Activated CD4-positive, alpha-beta memory T cell treated with anti-CD3 and anti-CD28 coated beads for 36 hours (primary cell): ENCODE data around the gene CKAP2L. TPM values are rescaled to one million over a fixed set of nuclear protein-coding genes. Genes with fewer than 3 reads are reported as not detected.
"Not testable (repeated sequence)": the region's sequence is repeated elsewhere in the genome, so short reads cannot be mapped to it uniquely, and the experiment has no call there.

Experiments used
- CTCF ChIA-PET: fragments of 350-600 bp; sonication (Branson Sonifier 250); formaldehyde crosslinking; loops from one replicate; lab custom pipeline; 2021; ENCODE audit warnings: antibody characterized with exemption, inconsistent platforms; lab: Charles Lee
- POLR2A ChIA-PET: fragments of 350-600 bp; sonication (Branson Sonifier 250); formaldehyde crosslinking; loops from one replicate; lab custom pipeline; 2021; ENCODE audit warnings: antibody characterized with exemption; lab: Charles Lee
- DNase-seq: peaks from one replicate; pipeline ENCODE4 v3.0.0-alpha.2; 2020
- H3K27ac Mint-ChIP-seq: one replicate; pipeline ENCODE4 v1.8.0; 2021; ENCODE audit warnings: mixed read lengths
- H3K27me3 Mint-ChIP-seq: one replicate; pipeline ENCODE4 v1.8.0; 2021; ENCODE audit warnings: mixed read lengths
- H3K36me3 Mint-ChIP-seq: one replicate; pipeline ENCODE4 v1.8.0; 2021; ENCODE audit warnings: mixed read lengths
- H3K4me1 Mint-ChIP-seq: one replicate; pipeline ENCODE4 v1.8.0; 2021; ENCODE audit warnings: low read depth, mixed read lengths
- H3K4me3 Mint-ChIP-seq: one replicate; pipeline ENCODE4 v1.8.0; 2021; ENCODE audit warnings: mild to moderate bottlenecking, mixed read lengths
- H3K9me3 Mint-ChIP-seq: one replicate; pipeline ENCODE4 v1.8.0; 2021; ENCODE audit warnings: mixed read lengths
- intact Hi-C: fragments of 100-400 bp; cut with micrococcal nuclease; formaldehyde crosslinking; loops from one replicate; pipeline ENCODE4 v1.15.1; 2023
- total RNA-seq, 2 experiments: library from RNA; stranded (reverse); gene quantifications; one replicate each; pipeline ENCODE4 v1.2.3, GENCODE V29; 2021

CKAP2L gene
- total RNA-seq, 2 experiments from 2014 or later = 42.1 to 46.1 TPM

DNA sequence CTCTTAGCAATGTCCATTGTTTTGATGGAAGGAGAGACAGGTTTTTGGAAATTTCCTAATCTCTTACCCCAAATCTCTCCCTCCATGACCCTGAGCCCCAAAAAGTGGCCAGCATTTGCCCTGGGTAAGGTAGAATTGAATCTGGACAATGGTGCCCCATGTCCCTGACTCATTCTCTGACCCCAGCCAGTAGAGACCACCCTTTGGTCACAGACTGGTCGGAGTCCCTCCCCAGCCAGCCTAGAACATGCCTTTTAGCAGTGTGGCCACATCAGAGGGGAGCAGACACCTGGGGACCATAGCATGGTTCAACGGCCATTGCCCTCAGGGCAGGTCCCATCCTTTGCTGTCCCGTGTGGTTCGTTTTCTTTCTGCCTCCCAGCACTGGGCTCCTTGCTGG lies 50.1 kb downstream of the CKAP2L start:
- no peaks in the 10 kb centered on the region for H3K36me3 Mint-ChIP-seq
- H3K27me3 Mint-ChIP-seq = peaks cover 3% of the 10 kb centered on the region
- no peak overlapping the region for H3K27ac Mint-ChIP-seq
- intact Hi-C loops = no loop called here
- no peak overlapping the region for H3K4me3 Mint-ChIP-seq
- peaks cover 13% of the 10 kb centered on the region for H3K4me1 Mint-ChIP-seq
- DNase-seq = no peak
- H3K9me3 Mint-ChIP-seq = no peaks in the 10 kb centered on the region
- POLR2A ChIA-PET = no interaction called here
- CTCF ChIA-PET = interaction anchor here (3.4 kb wide), 1 partner anchor 13 kb away, joined by 14 read pairs; no protein-coding TSS in a partner anchor

DNA sequence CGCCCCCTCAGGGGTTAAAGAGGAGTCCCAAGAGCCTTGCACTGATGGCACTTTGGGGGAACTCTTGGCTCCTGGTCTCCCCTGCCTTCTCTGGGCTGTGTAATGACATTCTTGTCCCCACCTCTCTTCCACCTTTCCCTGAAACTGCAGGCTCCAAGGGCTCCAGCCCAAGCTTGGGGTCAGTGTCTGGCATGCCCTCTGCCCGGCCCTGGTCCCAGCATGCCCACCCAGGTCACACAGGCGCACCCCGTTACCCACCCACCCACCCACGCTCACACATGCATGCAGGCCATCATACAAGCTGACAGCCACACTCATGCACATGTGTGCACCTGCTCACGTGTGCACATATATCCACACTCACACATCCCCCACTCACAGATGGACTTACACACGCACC lies 50.5 kb downstream of the CKAP2L start:
- Mint-ChIP-seq H3K4me3 (no peak overlapping the region), H3K9me3 (no peaks in the 10 kb centered on the region), H3K4me1 (peaks cover 17% of the 10 kb centered on the region), H3K27ac (no peak overlapping the region), H3K27me3 (peaks cover 3% of the 10 kb centered on the region), H3K36me3 (no peaks in the 10 kb centered on the region)
- no peak for DNase-seq
- CTCF ChIA-PET = interaction anchor here (1.0 to 3.4 kb wide), 2 partner anchors 13 to 21 kb away, joined by 6 to 14 read pairs; no protein-coding TSS in a partner anchor
- POLR2A ChIA-PET = interaction anchor here (1.0 to 2.0 kb wide), 2 partner anchors 21 to 23 kb away, joined by 3 to 7 read pairs; no protein-coding TSS in a partner anchor
- intact Hi-C loops = no loop called here

DNA sequence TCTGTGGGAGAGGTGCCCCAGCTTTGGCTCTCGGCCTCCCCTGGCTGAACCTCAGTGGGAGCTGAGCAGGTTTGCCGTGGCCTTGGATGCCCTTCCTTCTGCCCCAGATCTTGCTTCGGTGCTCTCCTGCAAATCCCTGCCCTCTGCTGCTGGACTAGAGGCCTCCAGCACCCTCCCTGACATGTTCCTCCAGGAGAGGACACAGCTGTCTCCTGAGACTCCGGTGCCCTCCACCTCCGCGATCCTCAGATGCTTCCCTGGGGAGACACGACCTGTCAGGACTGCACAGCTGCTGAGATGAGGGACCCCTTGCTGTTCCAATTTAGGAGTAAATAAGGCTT lies 50.9 kb downstream of the CKAP2L start:
- intact Hi-C loops = no loop called here
- CTCF ChIA-PET = interaction anchor here (1.0 to 3.4 kb wide), 2 partner anchors 13 to 21 kb away, joined by 6 to 14 read pairs; no protein-coding TSS in a partner anchor
- H3K27ac Mint-ChIP-seq = peak overlapping the region; percentile 61
- peaks cover 3% of the 10 kb centered on the region for H3K27me3 Mint-ChIP-seq
- no peak overlapping the region for H3K4me3 Mint-ChIP-seq
- H3K36me3 Mint-ChIP-seq = no peaks in the 10 kb centered on the region
- H3K4me1 Mint-ChIP-seq = peaks cover 20% of the 10 kb centered on the region
- no peak for DNase-seq
- H3K9me3 Mint-ChIP-seq = no peaks in the 10 kb centered on the region
- POLR2A ChIA-PET = interaction anchor here (1.0 to 2.0 kb wide), 2 partner anchors 21 to 23 kb away, joined by 3 to 7 read pairs; no protein-coding TSS in a partner anchor

DNA sequence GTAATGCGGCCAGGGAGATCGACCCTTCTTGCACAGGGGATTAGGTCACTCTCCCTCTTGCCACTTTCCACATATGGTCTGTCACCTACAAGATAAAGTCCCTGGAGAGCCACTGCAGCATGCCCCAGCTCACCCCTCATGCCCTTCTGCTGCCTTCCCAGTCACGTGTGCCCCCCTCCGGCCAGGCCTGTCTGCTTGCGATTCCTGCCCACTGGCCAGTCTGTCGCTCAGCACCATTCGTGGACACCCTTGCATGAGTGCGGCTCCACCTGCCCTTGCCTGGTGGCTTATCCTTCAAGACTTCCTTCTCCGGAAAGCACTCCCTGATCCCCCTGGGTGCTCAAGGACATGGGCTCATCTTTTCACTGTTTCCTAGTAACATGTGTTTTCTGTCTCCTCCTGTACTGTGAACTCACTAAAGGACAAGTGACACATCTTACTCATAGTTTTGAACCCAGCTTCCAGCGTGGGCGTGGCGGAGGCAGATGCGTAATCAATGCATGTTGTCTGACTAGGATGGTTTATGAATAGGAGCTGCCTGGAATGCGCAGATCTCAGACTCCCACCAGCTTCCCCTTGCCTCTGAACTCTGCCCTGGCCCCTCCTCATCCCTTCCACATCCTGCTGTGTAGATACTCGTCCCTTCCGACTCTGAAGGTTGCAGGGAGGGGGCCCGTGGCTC lies 51.4 kb downstream of the CKAP2L start:
- Mint-ChIP-seq H3K27ac (peak overlapping the region; percentile 61), H3K27me3 (peaks cover 3% of the 10 kb centered on the region), H3K4me3 (no peak overlapping the region), H3K4me1 (peaks cover 25% of the 10 kb centered on the region), H3K36me3 (no peaks in the 10 kb centered on the region), H3K9me3 (no peaks in the 10 kb centered on the region)
- ChIA-PET CTCF (interaction anchor here (1.0 to 3.4 kb wide), 3 partner anchors 14 to 85 kb away, joined by 4 to 14 read pairs (median 6); no protein-coding TSS in a partner anchor), POLR2A (interaction anchor here (1.0 to 2.0 kb wide), 2 partner anchors 20 to 22 kb away, joined by 3 to 7 read pairs; no protein-coding TSS in a partner anchor)
- peak; percentile 78 for DNase-seq
- intact Hi-C loops = no loop called here

DNA sequence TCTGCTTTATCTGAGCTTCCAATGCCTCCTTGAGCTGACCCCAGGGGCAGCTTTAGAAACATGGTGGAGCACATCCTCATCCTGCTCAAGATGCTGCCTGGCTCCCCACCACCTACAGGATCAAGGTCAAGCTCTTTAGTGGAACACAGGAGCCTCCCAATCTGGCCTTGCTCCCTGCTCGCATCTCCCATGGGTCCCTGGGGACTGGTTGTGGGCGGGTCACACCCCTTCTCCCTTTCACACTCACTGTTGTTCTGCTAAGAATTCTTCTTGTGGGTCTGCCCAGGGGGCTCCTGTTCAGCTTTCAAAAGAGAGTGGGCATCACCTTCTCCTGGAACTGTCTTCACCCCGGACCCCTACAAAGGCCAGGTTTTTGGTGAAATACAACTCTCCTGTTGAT lies 51.9 kb downstream of the CKAP2L start:
- H3K9me3 Mint-ChIP-seq = no peaks in the 10 kb centered on the region
- no peaks in the 10 kb centered on the region for H3K36me3 Mint-ChIP-seq
- no peak overlapping the region for H3K4me3 Mint-ChIP-seq
- peaks cover 3% of the 10 kb centered on the region for H3K27me3 Mint-ChIP-seq
- H3K27ac Mint-ChIP-seq = no peak overlapping the region
- intact Hi-C loops = no loop called here
- CTCF ChIA-PET = interaction anchor here (1.4 to 3.4 kb wide), 2 partner anchors 14 to 84 kb away, joined by 4 to 14 read pairs; no protein-coding TSS in a partner anchor
- POLR2A ChIA-PET = interaction anchor here (2.0 kb wide), 1 partner anchor 20 kb away, joined by 7 read pairs; no protein-coding TSS in a partner anchor
- H3K4me1 Mint-ChIP-seq = peaks cover 31% of the 10 kb centered on the region
- DNase-seq = no peak

DNA sequence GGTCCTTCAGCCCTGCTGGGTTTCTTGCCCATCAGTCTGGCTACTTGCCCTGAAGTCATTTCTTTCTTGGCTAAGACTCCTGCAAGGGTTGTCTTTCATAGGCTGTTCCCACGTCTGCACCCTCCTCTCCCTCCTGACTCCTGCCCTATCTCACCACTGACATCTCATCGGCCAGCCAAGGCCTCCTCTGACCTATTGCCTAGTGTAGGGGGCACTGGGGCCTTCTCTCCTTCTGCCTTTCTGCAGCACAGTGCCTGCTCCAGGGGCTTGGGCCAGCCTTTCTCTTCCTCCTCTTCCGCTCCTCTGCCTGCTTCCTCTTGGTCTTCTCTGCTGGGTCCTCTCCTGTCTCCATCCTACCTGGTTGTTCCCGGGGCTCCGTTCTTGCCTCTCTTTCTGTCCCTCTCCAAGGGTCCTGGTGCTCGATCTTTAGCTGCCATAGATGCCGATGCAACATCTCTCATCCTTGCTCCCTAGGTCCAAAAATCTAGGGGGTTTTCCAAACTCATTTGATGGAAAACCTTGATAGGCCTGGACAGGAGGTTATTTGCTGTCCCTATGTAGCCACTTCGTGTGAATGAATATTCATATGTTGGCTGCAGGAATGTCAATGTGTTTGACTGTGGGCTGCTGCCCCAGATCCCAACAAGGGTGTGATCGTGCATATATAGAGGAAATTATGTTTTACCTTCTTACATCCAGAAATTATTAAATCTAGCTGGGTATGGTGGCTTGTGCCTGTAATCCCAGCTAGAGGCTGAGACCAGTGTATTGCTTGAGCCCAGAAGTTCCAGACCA lies 53.3 kb downstream of the CKAP2L start:
- Mint-ChIP-seq H3K36me3 (no peaks in the 10 kb centered on the region), H3K27ac (no peak overlapping the region), H3K27me3 (peaks cover 4% of the 10 kb centered on the region), H3K4me3 (no peak overlapping the region), H3K4me1 (peaks cover 43% of the 10 kb centered on the region), H3K9me3 (no peaks in the 10 kb centered on the region)
- DNase-seq = no peak
- ChIA-PET CTCF (interaction anchor here (3.4 kb wide), 1 partner anchor 16 kb away, joined by 14 read pairs; no protein-coding TSS in a partner anchor), POLR2A (interaction anchor here (0.5 kb wide), 1 partner anchor 83 kb away, joined by 3 read pairs; no protein-coding TSS in a partner anchor)
- intact Hi-C loops = no loop called here

DNA sequence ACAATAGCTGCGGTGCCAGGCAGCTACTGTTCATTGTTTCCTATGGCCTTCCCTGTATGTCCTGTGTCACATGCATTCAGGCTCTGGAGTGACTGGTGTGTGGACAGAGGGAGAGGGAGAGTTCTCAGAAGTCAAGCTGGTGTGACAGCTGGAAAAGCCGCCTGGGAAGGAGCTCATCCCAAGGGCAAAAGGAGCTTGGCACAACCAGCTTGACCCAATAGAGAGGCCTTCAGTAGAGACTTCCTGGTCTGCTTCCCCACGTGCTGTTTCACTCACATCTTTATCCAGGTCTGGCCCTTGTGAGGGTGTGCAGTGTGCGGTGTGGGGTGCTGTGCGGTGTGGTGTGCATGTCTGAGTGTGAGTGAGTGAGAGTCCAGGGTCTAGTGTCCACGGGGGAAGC lies 54.7 kb downstream of the CKAP2L start:
- Mint-ChIP-seq H3K4me3 (no peak overlapping the region), H3K9me3 (no peaks in the 10 kb centered on the region), H3K27me3 (peaks cover 5% of the 10 kb centered on the region), H3K36me3 (no peaks in the 10 kb centered on the region), H3K27ac (no peak overlapping the region), H3K4me1 (peaks cover 49% of the 10 kb centered on the region)
- DNase-seq = no peak
- ChIA-PET POLR2A (interaction anchor here (0.6 kb wide), 3 partner anchors 124 to 826 kb away, joined by 3 to 5 read pairs (median 3); partner anchors contain the start of gene ANAPC1), CTCF (interaction anchor here (1.1 to 6.1 kb wide), 4 partner anchors 17 to 40 kb away, joined by 3 to 60 read pairs (median 4); no protein-coding TSS in a partner anchor)
- intact Hi-C loops = no loop called here

DNA sequence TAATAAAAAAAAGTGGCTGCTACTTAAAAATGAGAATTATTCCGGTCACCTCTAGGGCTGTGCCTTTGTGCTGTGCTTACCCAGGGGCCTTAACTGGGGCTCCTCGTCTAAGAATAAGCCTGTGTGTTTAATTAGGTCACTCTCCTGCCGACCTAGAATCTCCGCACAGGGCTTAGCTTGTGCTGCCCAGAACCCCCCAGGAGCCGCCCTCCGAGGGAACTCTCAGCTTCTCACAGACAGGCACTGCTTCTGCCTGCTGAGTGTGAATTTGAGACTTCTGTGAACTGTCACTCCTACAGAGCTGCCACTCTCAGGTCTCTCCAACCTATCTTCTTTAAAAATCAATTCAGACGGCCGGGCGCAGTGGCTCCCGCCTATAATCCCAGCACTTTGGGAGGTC lies 55.4 kb downstream of the CKAP2L start:
- POLR2A ChIA-PET = interaction anchor here (1.1 to 2.2 kb wide), 2 partner anchors 17 to 18 kb away, joined by 6 to 8 read pairs; no protein-coding TSS in a partner anchor
- CTCF ChIA-PET = interaction anchor here (1.1 to 6.1 kb wide), 6 partner anchors 17 to 109 kb away, joined by 3 to 60 read pairs (median 9); no protein-coding TSS in a partner anchor
- intact Hi-C loops = no loop called here
- Mint-ChIP-seq H3K36me3 (no peaks in the 10 kb centered on the region), H3K4me1 (peaks cover 49% of the 10 kb centered on the region), H3K4me3 (no peak overlapping the region), H3K27ac (no peak overlapping the region), H3K27me3 (peaks cover 6% of the 10 kb centered on the region), H3K9me3 (no peaks in the 10 kb centered on the region)
- DNase-seq = no peak

DNA sequence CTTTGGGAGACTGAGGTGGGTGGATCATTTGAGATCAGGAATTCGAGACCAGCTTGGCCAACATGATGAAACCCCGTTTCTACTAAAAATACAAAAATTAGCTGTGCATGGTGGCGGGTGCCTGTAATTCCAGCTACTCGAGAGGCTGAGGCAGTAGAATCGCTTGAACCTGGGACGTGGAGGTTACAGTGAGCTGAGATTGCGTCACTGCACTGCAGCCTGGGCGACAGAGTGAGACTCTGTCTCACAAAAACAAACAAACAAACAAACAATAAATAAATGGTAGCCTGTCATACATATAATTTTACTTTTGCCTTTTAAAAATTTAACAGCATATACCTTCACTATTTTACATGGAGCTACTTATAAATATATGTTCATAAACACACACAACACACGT lies 57.5 kb downstream of the CKAP2L start:
- peaks cover 44% of the 10 kb centered on the region for H3K4me1 Mint-ChIP-seq
- not testable (repeated sequence) for H3K27ac Mint-ChIP-seq, H3K4me3 Mint-ChIP-seq, DNase-seq, H3K36me3 Mint-ChIP-seq, H3K9me3 Mint-ChIP-seq, H3K27me3 Mint-ChIP-seq
- intact Hi-C loops = loop anchor here (1.0 kb wide), 2 partner anchors 14 to 76 kb away; no protein-coding TSS in a partner anchor
- ChIA-PET POLR2A (interaction anchor here (0.6 to 2.2 kb wide), 3 partner anchors 15 to 1677 kb away, joined by 5 to 8 read pairs (median 5); no protein-coding TSS in a partner anchor), CTCF (interaction anchor here (0.7 to 6.1 kb wide), 8 partner anchors 15 to 252 kb away, joined by 3 to 60 read pairs (median 8); no protein-coding TSS in a partner anchor)

DNA sequence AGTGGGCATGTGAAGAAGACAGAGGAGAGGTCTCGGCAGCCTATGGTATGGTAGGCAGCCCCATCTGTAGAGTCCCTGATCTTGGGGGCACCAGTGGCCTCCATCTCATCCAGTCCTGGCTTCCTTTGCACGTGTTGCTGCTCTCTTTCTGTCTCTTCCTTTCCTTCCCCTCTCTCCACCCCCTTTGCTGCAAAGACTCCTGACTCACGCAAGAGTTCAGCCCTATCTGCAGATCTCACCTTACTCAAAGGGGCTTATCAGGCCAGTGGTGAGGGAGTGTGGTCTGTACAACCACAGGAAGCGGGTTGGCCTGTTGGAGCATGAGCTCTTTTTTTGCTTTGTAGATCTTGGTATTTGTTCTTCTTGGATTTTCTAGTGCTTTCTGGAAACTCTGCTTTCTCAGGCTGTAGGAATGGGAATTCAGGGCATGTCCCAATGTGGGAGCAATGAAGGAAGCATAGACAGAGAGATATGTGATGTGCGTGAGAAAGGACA lies 58.2 kb downstream of the CKAP2L start:
- no peaks in the 10 kb centered on the region for H3K36me3 Mint-ChIP-seq
- DNase-seq = peak; percentile 89
- no peaks in the 10 kb centered on the region for H3K9me3 Mint-ChIP-seq
- intact Hi-C loops = loop anchor here (1.0 kb wide), 2 partner anchors 13 to 75 kb away; no protein-coding TSS in a partner anchor
- H3K27me3 Mint-ChIP-seq = peaks cover 6% of the 10 kb centered on the region
- peak overlapping the region; percentile 52 for H3K27ac Mint-ChIP-seq
- POLR2A ChIA-PET = interaction anchor here (1.5 kb wide), 2 partner anchors 13 to 75 kb away, joined by 4 to 5 read pairs; no protein-coding TSS in a partner anchor
- peaks cover 47% of the 10 kb centered on the region for H3K4me1 Mint-ChIP-seq
- CTCF ChIA-PET = interaction anchor here (0.7 to 6.1 kb wide), 9 partner anchors 14 to 253 kb away, joined by 3 to 60 read pairs (median 4); no protein-coding TSS in a partner anchor
- H3K4me3 Mint-ChIP-seq = no peak overlapping the region

DNA sequence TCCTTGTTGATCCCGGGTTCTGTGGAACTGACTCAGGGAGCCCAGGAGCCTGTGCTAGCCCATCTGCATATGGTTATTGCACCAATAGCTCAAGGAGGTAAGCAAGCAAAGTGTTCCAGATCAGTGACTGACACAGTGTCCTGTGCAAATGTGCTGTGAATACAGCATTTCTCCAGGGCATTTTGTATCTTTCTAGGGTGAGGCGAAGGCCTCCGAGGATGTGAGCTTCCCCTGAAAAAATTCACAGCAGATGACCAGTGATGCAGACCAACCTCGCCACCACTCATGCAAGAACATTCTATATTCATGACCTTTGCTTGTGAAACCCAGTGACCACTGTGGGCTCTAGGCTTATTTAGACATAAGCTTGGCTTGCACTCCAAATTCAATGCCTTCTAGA lies 58.8 kb downstream of the CKAP2L start:
- no peak for DNase-seq
- H3K27ac Mint-ChIP-seq = no peak overlapping the region
- ChIA-PET POLR2A (interaction anchor here (1.5 kb wide), 1 partner anchor 13 kb away, joined by 4 read pairs; no protein-coding TSS in a partner anchor), CTCF (interaction anchor here (0.7 to 6.1 kb wide), 5 partner anchors 14 to 91 kb away, joined by 4 to 60 read pairs (median 19); no protein-coding TSS in a partner anchor)
- peaks cover 47% of the 10 kb centered on the region for H3K4me1 Mint-ChIP-seq
- no peak overlapping the region for H3K4me3 Mint-ChIP-seq
- peaks cover 3% of the 10 kb centered on the region for H3K27me3 Mint-ChIP-seq
- no peaks in the 10 kb centered on the region for H3K36me3 Mint-ChIP-seq
- intact Hi-C loops = no loop called here
- H3K9me3 Mint-ChIP-seq = no peaks in the 10 kb centered on the region
